ENCODE measurements around the gene RPP14.
"Not testable (repeated sequence)": the region's sequence is repeated elsewhere in the genome, so short reads cannot be mapped to it uniquely, and the experiment has no call there.

DNA sequence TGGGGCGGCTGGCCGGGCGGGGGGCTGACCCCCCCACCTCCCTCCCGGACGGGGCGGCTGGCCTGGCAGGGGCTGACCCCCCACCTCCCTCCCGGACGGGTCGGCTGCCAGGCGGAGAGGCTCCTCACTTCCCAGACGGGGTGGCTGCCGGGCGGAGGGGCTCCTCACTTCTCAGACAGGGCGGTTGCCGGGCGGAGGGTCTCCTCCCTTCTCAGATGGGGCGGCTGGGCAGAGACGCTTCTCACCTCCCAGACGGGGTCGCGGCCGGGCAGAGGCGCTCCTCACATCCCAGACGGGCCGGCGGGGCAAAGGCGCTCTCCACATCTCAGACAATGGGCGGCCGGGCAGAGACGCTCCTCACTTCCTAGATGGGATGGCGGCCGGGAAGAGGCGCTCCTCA, 15.6 kb upstream of the RPP14 start:
- TF ChIP-seq, protein P1, sequence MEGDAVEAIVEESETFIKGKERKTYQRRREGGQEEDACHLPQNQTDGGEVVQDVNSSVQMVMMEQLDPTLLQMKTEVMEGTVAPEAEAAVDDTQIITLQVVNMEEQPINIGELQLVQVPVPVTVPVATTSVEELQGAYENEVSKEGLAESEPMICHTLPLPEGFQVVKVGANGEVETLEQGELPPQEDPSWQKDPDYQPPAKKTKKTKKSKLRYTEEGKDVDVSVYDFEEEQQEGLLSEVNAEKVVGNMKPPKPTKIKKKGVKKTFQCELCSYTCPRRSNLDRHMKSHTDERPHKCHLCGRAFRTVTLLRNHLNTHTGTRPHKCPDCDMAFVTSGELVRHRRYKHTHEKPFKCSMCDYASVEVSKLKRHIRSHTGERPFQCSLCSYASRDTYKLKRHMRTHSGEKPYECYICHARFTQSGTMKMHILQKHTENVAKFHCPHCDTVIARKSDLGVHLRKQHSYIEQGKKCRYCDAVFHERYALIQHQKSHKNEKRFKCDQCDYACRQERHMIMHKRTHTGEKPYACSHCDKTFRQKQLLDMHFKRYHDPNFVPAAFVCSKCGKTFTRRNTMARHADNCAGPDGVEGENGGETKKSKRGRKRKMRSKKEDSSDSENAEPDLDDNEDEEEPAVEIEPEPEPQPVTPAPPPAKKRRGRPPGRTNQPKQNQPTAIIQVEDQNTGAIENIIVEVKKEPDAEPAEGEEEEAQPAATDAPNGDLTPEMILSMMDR (conservative IDR thresholded peaks at IDR 0.05; ENCODE audit: low read length), result not testable (repeated sequence)
- TF ChIP-seq EZH2phosphoT487 (IDR thresholded peaks at IDR 0.05; ENCODE audit: borderline replicate concordance, low read depth, low read length), result not testable (repeated sequence)

Measured in OCI-LY7 (cell line).